ENCODE measurements around the gene PALS2.

Gene PALS2, protein sequence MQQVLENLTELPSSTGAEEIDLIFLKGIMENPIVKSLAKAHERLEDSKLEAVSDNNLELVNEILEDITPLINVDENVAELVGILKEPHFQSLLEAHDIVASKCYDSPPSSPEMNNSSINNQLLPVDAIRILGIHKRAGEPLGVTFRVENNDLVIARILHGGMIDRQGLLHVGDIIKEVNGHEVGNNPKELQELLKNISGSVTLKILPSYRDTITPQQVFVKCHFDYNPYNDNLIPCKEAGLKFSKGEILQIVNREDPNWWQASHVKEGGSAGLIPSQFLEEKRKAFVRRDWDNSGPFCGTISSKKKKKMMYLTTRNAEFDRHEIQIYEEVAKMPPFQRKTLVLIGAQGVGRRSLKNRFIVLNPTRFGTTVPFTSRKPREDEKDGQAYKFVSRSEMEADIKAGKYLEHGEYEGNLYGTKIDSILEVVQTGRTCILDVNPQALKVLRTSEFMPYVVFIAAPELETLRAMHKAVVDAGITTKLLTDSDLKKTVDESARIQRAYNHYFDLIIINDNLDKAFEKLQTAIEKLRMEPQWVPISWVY

DNA sequence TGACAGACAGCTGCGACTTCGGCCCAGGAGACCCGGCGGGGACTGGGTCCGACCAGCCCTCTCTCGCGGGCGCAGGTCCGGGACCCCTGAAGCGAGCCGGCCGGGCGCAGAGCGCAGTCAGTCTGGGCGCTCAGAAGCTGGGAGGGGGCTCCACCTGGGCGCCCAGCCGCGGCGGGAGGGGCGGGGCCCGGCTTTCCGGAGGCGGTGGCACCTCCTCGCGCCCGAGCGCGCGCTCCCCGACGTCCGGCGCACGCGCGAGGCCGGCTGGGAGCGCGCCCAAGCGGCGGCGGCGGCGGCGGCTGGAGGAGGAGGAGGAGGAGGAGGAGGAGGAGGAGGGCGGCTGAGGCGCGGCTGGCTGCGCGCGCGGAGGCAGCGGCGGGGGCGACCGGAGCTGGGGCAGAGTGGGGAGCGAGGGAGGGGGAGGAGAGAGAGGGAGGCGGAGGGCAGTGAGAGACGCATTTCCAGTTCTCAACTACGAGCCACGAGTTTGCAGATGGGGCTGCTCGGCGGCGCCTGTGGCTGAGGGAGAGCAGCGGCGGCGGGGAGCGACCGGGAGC lies at the start of gene PALS2:
Gene PALS2 (plus strand): TSS at position 456 of the 557 bp plus-strand sequence. CDS start 50,216 bp downstream, outside the sequence.
- peak; percentile 73 for DNase-seq

DNA sequence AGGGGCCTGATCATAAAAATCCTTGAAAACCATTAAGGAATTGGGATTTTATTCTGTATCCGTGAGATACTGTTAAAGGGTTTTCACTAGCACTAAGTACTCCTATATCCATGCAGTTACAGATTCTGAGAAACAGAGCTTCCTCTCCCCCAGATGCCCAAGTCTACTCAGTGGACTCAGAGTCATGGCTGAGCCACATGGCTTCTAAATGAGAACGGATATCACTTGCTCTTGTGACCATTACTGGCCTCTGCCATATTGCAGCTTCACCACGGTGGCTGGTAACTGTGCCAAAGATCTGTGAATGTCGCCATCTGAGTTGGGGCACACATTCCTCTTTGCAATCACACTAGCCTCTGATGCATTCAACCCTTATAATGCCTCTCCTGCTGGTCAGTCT lies 42.0 kb upstream of the PALS2 start:
- no peak for DNase-seq

DNA sequence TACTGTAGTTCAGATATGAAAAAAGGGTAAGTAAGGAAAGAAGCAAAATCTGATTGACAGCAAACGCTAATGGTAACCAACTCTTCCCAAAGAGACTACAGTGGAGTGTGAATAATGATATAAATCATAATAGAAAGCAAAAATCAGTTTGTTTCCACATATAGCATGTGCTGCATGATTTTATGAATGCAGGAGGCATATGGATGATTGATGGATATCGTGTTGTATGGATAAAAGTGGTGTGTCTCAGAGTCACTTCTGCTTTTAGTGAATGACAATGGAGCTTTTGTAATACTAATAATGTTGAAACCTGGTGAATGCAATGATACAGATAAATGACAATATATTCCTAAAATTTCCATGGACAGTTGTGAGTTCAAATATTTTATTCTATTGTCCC lies 36.6 kb upstream of the PALS2 start:
- no peak for DNase-seq

DNA sequence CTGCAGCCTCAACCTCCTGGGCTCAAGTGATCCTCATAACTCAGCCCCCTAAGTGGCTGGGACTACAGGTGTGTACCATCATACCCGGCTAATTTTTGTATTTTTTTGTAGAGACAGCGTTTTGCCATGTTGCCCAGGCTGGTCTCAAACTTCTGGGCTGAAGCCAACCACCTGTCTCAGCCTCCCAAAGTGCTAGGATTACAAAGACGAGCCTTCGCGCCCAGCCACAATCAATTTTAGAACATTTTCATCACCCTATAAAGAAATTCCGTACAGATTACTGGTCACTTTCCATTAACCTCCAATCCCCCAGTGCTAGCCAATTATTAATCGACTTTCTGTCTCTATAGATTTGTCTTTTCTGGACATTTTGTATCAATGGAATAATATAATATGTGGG lies 32.3 kb upstream of the PALS2 start:
- DNase-seq = no peak

DNA sequence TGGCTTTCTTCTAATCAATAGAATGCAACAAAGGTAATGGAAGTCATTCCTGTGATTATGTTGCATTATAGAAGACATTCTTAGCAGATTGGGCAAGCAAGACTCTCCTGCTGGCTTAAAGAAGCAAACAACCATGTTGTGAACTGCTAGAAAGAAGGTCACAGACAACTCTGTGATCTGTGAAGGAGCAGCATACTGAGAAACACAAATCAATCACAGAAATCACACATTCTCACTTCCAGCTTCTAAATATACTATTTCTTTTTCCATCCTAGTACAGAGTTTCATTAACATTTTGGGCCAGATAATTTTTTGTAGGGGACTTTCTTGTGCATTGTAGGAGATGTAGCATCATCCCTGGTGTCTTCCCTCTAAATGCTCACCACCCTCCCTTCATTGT lies 28.0 kb upstream of the PALS2 start:
- DNase-seq = no peak

DNA sequence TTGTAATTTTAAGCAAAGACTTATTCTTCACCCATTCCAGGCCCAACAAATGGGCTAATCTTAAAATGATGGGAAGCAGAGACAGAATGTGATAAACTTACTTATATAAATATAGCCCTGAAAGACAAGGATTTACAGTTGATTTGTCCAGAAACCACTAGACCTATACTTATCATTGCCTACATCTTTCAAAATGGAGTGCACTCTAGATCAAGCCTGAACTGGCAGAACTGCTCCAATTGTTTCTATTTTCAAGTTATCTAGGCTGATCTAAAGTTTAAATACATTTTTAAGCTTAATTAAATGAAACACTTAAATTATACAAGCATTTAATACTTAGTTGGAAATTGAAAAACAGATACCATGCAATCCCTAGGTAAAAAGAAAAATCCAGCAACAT lies 24.9 kb upstream of the PALS2 start:
- no peak for DNase-seq

DNA sequence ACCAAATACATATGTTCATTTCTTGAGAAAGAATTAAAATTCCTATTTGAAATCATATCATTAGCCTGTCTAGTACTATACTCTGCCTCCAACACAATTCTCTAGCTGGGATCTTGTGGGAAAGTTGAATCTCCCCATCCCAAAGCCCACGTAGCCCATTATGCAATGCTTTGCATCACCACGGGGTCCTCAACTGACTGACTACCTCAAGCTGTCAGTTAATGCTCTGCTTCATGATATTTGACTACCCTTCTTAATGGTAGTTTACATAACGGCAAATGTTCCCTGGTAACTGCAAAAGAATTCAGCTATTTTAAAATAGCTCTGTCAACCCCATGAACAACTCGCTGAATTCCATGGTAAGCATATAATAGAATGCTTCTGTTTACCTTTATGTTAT lies 23.3 kb upstream of the PALS2 start:
- no peak for DNase-seq

DNA sequence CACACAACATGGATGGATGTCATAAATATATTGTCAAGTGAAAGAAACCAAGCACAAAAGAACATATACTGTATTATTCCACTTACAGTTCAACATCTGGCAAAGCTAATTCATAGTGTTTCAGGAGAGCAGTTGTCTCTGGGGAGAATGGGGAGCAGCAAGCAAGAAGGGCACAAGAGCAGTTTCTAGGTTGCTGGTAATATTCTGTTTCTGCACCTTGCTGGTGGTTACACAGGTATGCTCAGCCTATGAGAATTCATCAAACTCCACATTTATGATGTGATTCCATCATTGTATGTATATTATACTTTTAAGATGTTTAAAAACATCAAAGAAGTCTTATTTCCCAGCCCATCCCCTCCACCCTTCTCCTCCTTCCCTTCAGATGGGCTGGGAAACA lies 18.1 kb upstream of the PALS2 start:
- no peak for DNase-seq

DNA sequence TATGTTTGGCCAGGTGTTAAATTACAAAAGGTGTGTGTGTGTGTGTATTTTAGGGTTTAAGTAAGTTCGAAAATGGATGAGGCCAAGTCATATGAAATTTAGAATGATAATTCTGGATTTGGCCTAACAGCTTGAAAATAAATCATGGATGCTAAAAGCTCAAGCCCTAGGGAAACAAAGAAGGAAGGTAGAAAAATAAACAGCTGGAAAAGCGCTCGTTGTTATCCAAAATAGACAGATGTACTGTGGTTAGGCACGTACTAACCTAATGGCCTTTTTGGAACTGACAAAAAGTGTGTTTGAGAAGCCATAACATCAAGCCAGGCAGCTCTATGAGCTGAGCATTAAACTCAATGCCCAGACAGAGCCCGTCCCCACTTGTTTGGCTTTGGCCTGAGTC lies 17.5 kb upstream of the PALS2 start:
- DNase-seq = no peak

DNA sequence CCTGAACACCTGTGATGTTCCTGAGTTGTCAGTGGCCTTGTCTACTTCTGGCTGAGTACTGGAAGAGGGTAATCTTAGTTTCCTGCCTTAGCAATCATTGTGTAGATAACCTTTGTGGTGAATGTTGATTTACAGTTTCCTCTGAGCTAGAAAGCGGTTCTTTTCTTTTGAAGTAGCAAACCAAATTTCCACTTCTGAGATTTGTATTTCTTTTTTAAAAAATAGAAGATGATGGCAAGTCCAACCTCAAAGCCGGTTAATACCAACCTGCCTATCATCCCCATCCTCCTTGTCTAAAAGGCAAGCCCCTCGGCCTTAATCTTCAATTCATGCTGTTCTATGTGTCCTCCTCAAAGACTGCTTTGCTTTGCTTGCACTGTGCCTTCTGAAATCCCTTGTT lies 12.5 kb upstream of the PALS2 start:
- no peak for DNase-seq

DNA sequence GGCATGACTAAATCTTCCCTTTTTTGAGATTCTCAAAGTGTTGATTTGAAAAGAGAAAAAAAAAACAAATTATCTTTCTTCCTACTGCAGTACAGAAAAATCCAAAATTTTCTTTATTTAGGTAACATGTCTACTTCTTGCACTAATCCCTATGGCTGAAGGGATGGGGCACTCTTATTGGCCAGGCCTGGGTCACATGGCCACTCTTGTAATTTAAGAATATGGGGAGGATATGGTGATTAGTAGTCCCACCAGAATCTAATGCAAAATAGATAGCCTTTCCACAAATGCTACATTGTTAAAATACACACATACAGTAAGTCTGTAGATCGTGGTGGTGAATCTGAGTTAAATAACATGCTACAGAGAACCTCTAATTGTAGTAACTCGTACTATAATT lies 7.0 kb upstream of the PALS2 start:
- no peak for DNase-seq

DNA sequence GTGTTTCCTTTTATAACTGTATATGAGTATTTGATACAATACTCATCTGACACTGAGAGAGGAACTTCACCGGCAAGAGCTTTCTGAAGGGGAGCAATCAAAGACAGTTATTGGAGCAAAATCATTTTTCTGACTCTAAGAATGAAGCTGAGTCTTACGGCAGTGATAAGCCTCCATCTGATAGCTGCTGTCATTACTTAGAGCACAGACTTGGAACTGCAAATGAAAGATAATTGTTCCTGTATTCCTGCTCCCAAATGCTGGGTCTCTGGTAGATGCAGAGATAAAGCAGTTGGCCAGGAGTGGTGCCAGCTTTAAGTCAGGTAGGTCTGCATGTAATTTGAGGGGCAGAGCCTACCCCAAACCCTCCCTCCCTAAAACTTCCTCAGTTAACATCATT lies 2.3 kb upstream of the PALS2 start:
- DNase-seq = no peak

DNA sequence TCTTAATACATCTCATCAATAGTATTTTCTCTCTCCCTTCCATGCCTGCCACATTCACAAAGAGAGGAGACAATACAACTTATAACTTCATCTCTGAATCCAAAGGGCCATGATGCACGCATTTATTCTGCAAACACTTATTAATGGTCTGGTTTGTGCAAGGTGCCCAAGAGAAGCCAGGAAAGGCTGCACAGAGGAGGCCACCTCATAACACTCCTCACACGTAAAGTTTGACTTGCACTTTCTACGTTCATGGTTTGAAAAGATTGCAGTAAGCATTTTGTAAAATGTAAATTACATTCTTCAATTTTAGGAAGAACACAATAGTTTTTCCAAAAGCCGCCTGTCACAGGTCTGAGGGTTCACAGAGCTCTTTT lies 1.2 kb upstream of the PALS2 start:
- DNase-seq = no peak

DNA sequence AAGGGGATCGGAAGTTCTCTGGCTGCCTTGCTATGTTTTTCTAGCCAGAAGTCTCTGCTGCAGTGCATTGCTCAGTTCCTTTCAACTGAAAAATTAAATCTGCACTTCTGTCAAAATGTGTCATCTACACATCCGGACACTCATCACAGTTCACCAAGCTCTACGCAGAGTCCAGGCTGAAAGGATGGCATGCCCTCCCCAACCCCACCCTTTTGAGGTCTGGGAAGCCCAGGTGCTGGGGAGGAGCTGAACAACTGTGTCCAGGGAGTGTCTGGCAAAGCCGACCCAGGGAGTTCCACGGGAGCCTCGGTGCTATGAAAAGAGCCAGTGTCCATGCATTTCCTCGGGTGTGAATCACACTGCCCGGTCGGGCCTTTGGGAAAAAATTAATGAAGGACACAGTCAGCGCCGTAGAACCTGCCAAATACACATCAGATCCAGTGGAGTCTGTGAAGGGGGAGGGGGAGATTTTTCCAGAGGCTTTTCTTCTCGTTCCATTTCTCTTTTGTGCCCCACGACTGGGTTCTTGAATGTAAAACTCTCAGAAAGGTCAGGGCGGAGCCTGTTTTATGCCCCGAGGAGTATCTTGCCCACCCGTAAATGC lies 757 bp upstream of the PALS2 start:
- peak; percentile 42 for DNase-seq

DNA sequence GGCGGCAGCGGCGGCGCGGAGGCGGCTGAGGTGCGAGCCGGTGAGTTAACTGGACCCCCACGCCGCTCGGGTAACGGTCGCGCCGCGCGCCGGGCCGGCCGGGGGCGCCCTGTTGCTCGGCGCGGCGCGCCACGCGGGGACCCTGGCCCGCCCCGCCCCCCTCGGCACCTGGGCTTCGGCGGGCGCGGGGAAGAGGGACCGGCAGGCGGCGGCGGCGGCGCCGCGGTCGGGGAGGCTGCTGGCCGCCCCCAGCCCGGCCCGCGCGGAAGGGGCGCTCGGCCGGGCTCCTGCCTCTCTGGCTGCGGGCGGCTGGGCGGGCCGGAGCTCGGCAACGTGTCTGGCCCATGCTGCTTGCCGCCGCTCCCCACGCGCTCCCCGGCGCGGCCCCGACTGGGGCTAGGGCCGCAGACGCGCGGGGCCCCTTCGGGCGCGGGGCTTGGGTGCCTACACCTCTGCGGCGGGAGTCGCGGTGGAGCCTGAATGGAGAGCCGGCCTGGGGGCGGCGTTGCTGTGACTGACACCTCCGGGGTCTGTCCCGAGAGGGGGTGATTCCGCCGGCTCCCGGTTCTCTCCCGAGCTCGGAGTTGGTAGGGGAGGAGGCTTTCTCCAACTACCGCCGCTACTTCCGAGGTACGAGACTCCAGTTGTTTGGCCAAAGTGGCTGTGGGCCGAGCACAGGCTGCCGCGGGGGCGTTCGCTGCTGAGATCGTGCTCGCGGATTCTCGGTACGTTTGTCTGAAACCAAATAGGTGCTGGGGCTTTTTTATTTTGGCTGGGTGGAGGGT lies 494 bp downstream of the PALS2 start:
- peak; percentile 37 for DNase-seq

DNA sequence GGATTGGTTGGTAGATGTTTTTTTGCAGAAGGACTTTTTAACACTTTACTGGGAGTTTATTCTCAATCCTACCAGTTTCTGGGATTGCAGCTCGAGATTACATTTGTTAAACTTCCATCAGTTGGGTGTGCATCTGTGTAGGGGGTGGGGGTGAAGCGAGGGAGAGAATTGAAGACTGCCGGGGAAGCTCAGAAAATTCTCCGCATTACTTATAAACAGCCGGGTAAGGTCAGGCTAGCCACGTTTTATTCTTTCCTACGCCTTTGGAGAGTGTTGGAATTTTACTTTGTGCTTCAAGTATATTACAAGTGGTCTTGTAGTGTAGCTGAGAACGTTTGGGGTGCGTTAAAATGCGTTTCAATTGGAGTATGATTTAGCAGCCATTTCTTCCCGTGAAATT lies 1.1 kb downstream of the PALS2 start:
- peak; percentile 6 for DNase-seq

DNA sequence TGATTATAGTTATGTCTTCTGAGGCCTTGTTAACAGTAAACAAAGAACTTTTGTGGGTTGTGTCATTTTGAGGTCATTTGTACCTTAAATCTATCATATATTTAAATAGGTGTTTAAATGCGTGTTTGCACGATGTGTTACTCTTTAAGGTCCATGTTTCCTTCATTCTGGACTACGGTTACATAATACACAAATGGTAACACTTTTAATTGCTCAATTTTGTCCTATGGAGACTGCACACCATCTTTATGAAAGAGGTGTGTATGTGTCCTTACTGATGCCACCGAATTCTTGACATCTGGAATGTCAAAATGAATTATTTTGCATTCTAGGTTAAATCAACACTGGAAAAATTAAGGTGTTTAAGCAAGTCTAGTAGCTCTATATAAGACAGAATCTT lies 1.7 kb downstream of the PALS2 start:
- DNase-seq = no peak

DNA sequence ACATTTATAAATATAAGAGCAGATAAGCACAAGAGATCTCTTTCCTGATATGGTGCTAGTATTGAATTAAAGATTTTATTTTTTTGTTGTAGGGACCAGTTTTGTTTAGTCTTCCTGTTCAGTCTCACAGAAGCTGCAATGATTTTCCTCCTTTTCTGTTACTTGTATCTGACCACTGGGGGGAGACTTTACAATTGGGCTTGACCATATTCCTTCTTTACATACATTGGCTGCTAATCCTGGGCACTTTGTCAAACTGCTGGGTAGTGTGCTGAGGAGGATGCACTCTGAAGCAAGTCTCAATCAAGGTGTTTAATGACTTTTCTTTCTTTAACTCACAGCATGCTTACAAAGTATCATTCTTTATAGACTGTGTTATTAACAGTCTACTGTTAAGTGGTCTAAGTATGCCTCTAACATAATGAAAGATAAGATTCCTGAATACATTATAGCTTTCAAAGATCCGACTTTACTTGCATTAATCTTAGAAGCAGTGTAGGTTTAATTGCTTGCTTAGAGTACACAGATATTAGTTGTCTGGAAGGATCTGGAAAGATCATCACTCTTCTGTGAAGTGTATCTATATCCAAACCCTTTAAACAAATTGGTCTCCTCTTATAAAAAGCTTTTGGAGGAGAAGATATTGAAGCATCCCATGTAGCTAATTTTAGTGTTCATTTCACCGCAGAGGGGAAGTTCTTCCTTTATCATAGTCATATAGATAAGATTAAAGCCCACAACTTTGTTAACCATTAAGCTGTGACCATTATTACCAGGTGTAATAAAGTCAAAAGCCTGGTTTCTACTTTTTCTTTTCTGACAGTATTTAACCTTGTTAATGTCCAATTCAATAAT lies 3.1 kb downstream of the PALS2 start:
- DNase-seq = peak; percentile 82

DNA sequence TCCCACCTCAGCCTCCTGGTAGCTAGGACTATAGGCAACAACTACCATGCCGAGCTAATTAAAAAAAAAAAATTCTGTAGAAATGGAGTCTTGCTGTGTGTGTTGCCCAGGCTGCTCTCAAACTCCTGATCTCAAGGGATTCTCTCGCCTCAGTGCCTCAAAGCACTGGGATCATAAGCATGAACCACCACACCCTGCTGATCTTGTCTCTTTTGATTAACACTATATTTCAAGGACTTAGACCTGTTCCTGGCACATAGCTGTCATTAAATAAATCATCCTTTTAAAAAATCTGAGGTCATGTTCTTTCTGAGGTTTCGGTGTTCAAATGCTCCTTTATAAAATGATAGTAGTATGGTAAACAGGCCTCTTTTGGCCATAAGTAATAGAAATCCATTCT lies 4.8 kb downstream of the PALS2 start:
- no peak for DNase-seq

DNA sequence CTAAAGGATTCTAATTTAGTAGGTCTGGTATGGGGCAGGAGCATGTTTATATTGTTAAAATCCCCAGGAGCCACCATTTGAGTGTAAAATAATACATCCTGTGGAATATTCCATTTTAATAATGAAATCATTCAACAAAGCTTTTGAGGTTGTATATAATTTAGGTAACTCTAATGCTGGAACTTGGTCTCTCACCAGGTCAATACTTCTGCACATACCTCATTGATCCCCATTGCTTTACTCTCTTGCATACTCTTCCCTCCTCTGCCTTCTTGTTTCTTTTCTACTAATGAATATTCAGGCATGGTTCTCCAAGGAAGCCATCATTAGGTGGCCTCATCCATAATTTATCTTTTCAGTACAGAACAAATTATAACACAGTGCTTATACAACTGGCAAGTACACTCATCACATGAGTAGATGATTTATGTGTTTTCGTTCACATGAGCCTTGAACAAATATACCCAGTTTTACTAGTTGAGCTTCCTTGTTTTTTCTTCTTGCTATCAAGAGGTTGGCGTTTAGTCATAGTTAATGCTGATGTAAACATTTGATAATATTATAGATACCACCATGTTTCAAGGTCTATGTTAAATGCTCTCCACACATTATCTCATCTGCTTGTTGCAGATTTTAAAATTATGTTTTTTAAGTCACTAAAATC lies 7.2 kb downstream of the PALS2 start:
- DNase-seq = no peak

DNA sequence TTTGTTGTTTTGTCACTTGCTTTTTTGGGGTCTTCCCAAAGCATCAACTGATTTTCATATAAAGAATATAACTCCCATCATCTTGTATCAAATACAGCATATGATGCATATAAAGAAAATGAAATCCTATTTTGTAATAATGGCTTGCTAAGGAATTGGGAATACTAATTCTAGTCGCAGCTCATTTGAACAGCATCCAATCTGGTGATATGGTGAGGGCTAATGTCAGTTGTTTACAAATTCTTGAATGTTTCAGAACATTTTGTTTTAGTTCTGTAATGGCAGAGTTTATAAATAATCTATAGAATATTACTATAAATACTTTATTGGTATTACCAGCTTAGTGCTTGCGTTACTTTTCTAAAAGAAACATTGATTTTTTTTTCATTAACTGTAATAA lies 8.9 kb downstream of the PALS2 start:
- no peak for DNase-seq

DNA sequence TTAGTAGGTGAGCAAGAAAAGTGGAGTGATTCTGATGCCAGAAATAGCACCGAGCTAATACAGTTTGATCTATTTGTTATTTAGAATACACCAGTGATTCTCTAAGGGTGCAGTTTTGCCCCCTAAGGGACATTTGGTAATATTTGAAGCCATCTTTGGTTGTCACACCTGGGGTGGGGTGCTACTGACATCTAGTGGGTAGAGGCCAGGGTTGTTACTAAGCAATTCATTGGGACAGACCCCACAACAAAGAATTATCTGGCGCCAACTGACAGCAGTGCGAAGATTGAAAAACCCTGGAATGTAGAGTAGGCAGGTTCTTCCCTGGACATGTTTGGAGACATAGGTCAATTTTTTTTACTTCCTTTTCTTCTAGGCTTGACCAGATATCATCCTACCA lies 14.6 kb downstream of the PALS2 start:
- DNase-seq = peak; percentile 12
